GM18951 (cell line): Measurements from ENCODE around the gene TH.

Experiments used
- POLR2A ChIP-seq: IDR thresholded peaks from 4 replicates; pipeline ENCODE4 v1.6.1; 2011; ENCODE audit warnings: mild to moderate bottlenecking; ENCODE audit not compliant: insufficient read length, insufficient read depth; ENCODE audit errors: extremely low read depth
- in situ Hi-C: fragments of 300-500 bp; cut with MboI; formaldehyde crosslinking; loops from one replicate; pipeline ENCODE4 v1.12.0; 2022; ENCODE audit warnings: low sequenced_read_pairs, mixed read lengths, inconsistent platforms; ENCODE audit not compliant: unreplicated experiment

TH gene

GRCh38 chr11:2204361-2205213 is 33.0 kb upstream of the TH start:
- in situ Hi-C loops: no loop called here
- no peak for TF ChIP-seq POLR2A

DNA sequence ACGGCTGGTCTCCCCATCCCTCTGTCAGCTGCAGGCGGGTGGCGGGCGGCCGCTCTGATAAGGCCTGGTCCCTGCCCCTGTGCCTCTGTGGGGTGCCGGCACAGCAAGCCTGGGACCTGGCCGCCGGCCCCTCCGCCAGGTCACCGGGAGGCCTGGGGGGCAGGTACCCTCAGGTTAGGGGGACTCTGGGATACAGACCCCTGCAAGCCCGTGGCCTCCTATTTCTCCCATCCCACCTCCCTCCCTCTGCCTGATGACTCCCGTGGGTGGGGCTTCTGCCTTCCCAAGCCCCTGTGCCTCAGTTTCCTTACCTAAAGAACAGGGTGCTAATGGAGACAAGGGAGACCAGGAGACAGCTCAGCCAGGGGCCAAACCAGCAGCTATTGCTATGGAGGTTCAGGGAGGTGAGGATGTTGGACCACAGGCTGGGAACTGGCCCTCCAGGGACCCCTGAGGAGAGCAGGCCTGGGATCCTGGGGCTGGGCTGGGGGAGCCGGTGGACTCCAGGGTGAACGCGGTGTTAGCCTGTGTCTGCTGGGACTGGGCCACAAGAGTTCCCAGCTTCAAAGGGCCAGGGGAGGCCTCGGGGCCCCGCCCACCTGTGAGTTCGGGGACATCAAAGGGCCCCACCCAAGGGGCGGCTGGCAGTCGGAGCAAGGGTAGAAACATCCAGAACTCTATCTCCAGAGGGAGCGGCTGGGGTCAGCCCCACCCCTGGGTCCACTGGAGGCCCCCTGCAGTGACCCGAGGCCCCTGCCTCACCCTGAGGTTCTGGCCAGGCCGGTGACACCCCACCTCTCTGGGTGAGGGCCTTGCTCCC is 32.0 kb upstream of the TH start:
- TF ChIP-seq POLR2A: no peak
- in situ Hi-C loops: no loop called here

DNA sequence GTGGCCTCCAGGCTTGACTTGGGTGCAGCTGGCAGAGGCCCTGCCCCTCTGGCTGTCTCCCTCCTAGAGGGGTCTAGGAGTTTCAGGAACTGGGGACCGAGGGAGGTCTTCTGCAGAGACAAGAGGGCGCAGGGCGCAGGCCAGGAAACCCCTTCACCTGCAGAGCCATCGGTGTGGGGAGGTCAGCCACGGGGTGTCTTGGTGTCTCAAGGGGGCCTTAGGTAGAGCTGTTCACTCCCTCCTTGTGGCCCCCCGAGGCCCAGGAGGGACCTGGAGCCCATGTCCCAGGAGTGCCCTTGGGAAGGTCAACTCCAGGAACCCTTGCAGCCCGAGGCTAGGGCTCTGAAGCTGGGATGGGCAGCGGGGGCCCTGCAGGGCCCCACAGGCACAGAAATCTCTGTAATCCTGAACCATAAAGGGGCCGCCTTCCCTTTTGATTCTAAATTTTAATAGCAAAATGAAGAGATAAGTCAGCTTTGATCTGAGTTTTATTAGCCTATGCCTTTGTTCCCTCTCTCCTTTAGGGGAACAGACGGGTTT is 31.4 kb upstream of the TH start:
- in situ Hi-C loops: no loop called here
- no peak for TF ChIP-seq POLR2A

- TF ChIP-seq POLR2A: no peak
- in situ Hi-C loops: no loop called here
Observed at GRCh38 chr11:2202071-2202899, 30.7 kb upstream of the TH start.

- in situ Hi-C loops: no loop called here
- no peak for TF ChIP-seq POLR2A
Observed at GRCh38 chr11:2201542-2201941, 29.9 kb upstream of the TH start.

DNA sequence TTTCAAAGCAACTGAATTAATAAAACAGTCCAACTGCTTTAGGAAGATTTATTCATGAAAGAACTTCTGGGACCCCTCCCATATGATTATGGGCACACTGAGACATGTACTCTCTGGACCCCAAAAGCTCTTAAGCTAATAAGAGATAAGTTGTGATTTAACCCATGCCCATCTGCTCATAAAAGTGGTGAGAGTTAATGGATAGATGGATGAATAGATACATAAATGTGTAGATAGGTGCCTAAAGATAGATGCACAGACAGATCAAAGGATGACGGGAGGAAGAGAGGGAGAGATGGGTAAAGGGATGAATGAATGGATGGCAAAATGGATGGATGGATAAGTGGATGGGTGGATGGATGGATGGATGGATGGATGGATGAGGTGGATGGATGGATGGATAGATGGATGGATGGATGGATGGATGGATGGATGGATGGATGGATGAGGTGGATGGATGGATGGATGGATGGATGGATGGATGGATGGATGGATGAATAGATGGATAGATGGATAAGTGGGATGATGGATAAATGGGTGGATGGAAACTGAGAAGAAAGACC is 29.4 kb upstream of the TH start:
- TF ChIP-seq POLR2A: no peak
- in situ Hi-C loops: no loop called here

- TF ChIP-seq POLR2A: no peak
- in situ Hi-C loops: no loop called here
Observed at GRCh38 chr11:2200536-2200935, 28.9 kb upstream of the TH start.

DNA sequence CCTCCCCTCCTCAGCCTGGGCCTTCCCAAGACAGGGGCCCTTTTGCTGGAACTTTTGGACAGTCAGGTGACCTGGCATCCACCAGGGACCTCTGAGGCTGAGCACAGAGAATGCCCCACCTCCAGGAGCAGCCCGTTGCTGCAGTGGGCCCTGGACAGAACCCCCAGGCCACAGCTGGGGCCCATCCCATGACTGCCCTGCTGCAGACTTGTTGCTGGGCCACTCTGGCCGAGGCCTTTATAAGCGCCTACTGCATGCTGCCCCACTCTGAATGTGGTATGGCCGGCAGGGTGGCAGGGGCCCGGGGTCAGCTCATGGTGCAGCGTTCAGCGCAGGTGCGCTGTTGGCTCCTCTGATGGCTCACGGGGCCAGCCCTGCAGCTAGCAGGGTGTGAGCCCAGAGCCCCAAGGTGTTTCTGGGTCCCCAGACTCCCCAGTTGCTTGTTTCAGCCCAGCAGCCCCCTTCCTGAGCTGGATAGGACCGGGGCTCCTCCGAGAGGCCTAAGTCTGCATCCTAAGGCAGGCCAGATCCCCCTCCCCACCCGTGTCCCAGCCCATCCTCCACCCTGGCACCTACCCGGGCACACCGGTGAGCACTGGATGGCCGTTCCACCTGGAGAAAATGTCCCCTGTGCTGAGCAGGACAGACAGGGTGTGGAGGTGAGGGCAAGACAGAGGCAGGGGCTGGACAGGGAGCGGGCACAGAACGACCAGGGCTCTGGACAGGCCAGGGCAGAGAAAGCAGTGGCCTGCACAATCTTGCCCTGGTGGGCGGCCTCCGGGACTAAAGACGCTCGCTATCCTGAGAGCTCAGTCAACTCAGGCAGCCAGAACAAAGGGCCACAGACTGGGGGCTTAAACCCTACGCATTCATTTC is 28.1 kb upstream of the TH start:
- no peak for TF ChIP-seq POLR2A
- in situ Hi-C loops: loop anchor here (10.0 kb wide), 1 partner anchor 225 kb away; no protein-coding TSS in a partner anchor

GRCh38 chr11:2198621-2199365 is 27.2 kb upstream of the TH start:
- no peak for TF ChIP-seq POLR2A
- in situ Hi-C loops: loop anchor here (10.0 kb wide), 1 partner anchor 226 kb away; no protein-coding TSS in a partner anchor

- in situ Hi-C loops: loop anchor here (10.0 kb wide), 1 partner anchor 227 kb away; no protein-coding TSS in a partner anchor
- no peak for TF ChIP-seq POLR2A
Observed at GRCh38 chr11:2197771-2198520, 26.3 kb upstream of the TH start.
